Measurements from ENCODE around the gene CTBP1. TPM values are rescaled to one million over a fixed set of nuclear protein-coding genes. Genes with fewer than 3 reads are reported as not detected.

The CTBP1 gene
- total and polyA plus RNA-seq, 7 experiments from 2014 or later = 57.2 to 233 (median 180) TPM

DNA sequence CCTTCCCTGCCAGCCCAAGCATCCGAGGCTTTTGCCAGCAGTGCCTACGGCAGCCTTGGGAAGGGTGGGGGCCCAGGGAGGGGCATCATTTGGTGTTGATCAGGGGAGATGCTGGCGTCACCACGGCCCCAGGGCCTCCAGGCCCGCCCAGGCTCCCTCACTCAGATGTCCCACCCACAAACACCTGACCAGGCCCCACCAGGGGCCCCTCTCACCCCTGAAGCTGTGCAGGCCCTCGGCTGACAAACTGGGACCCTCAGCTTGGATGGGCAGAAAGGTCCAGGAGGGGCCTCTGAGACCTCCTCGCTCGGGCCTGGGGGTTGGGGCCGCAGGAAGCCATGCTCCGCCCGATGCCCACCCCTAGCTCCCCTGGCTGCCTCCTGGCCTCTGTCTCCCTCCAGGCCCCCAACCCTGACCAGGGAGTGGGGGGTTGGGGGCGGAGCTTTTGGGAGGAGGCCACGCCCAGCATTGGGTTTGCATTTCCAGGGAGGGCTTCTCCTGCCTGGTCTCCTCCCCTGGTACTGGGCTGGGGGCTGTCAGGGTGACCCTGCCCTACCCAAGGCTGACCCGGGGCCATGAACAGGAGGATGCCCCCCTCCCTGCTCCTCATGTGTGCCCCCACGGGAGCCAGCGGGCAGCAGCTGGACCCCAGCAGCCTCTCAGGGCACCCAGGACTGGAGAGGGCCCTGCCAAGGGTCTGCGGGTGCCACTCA is 43.2 kb downstream of the CTBP1 start:
- no peak overlapping the region for H3K4me3 ChIP-seq (ENCODE audit: low read length)
- Mint-ChIP-seq H3K27ac (no peak overlapping the region), H3K27me3 (no peaks in the 10 kb centered on the region), H3K9me3 (peaks cover 0 to 2% (median 0%) of the 10 kb centered on the region in 11 donors), H3K4me1 (peaks cover 12 to 39% (median 29%) of the 10 kb centered on the region in 7 donors), H3K4me3 (no peak overlapping the region), H3K36me3 (peaks cover 0 to 6% (median 0%) of the 10 kb centered on the region in 5 donors)
- peaks cover 12 to 50% of the 10 kb centered on the region in 2 donors for H3K4me1 ChIP-seq (ENCODE audit: control insufficient read depth in 2 of 2, insufficient read depth in 2 of 2, low read length in 2 of 2)
- no peak for ATAC-seq
- H3K27me3 ChIP-seq (ENCODE audit: control insufficient read depth in 2 of 2, insufficient read depth in 2 of 2, low read length in 2 of 2) = no peaks in the 10 kb centered on the region
- CTCF ChIA-PET = no interaction called here
- peaks cover 0 to 12% (median 0%) of the 10 kb centered on the region in 3 experiments for H3K36me3 ChIP-seq (ENCODE audit: control insufficient read depth in 2 of 3, insufficient read depth in 3 of 3, low read length in 3 of 3)
- intact Hi-C loops (cut with micrococcal nuclease) = no loop called here
- no peaks in the 10 kb centered on the region for H3K9me3 ChIP-seq (ENCODE audit: control insufficient read depth in 2 of 3, low read length in 3 of 3)
- peak in 1 of 9 donors; percentile 19 for DNase-seq
- H3K27ac ChIP-seq (ENCODE audit: low read depth, low read length) = no peak overlapping the region
- POLR2A ChIA-PET = no interaction called here

GRCh38 chr4:1204828-1205585 is 43.9 kb downstream of the CTBP1 start:
- intact Hi-C loops (cut with micrococcal nuclease) = loop anchor here in 1 of 2 donors (5.0 kb wide), 1 partner anchor 73 kb away; no protein-coding TSS in a partner anchor
- Mint-ChIP-seq H3K27ac (peak overlapping the region in 8 of 9 donors; percentile 29 to 97 (median 94)), H3K36me3 (peaks cover 0 to 6% (median 0%) of the 10 kb centered on the region in 5 donors), H3K9me3 (peaks cover 0 to 2% (median 0%) of the 10 kb centered on the region in 11 donors), H3K27me3 (no peaks in the 10 kb centered on the region), H3K4me3 (peak overlapping the region in 1 of 10 donors; percentile 37), H3K4me1 (peaks cover 12 to 45% (median 36%) of the 10 kb centered on the region in 7 donors)
- no peak for ATAC-seq
- H3K4me1 ChIP-seq (ENCODE audit: control insufficient read depth in 2 of 2, insufficient read depth in 2 of 2, low read length in 2 of 2) = peaks cover 19 to 57% of the 10 kb centered on the region in 2 donors
- ChIA-PET POLR2A (interaction anchor here (0.6 to 4.1 kb wide), 2 partner anchors 45 to 497 kb away, joined by 4 to 21 read pairs; partner anchors contain the start of gene CTBP1), CTCF (no interaction called here)
- H3K9me3 ChIP-seq (ENCODE audit: control insufficient read depth in 2 of 3, low read length in 3 of 3) = no peaks in the 10 kb centered on the region
- H3K27ac ChIP-seq (ENCODE audit: low read depth, low read length) = no peak overlapping the region
- no peaks in the 10 kb centered on the region for H3K27me3 ChIP-seq (ENCODE audit: control insufficient read depth in 2 of 2, insufficient read depth in 2 of 2, low read length in 2 of 2)
- peak in 1 of 9 donors; percentile 16 for DNase-seq
- H3K4me3 ChIP-seq (ENCODE audit: low read length) = no peak overlapping the region
- H3K36me3 ChIP-seq (ENCODE audit: control insufficient read depth in 2 of 3, insufficient read depth in 3 of 3, low read length in 3 of 3) = peaks cover 0 to 8% (median 0%) of the 10 kb centered on the region in 3 experiments

- ChIA-PET POLR2A (interaction anchor here (0.6 to 4.1 kb wide), 2 partner anchors 29 to 45 kb away, joined by 3 to 21 read pairs; partner anchors contain the start of gene CTBP1), CTCF (no interaction called here)
- peaks cover 0 to 2% (median 0%) of the 10 kb centered on the region in 11 donors for H3K9me3 Mint-ChIP-seq
- peaks cover 0 to 6% (median 0%) of the 10 kb centered on the region in 5 donors for H3K36me3 Mint-ChIP-seq
- H3K4me1 ChIP-seq (ENCODE audit: control insufficient read depth in 2 of 2, insufficient read depth in 2 of 2, low read length in 2 of 2) = peaks cover 21 to 63% of the 10 kb centered on the region in 2 donors
- H3K27me3 Mint-ChIP-seq = no peaks in the 10 kb centered on the region
- H3K4me3 Mint-ChIP-seq = peak overlapping the region in 1 of 10 donors; percentile 37
- peaks cover 0 to 5% (median 0%) of the 10 kb centered on the region in 3 experiments for H3K36me3 ChIP-seq (ENCODE audit: control insufficient read depth in 2 of 3, insufficient read depth in 3 of 3, low read length in 3 of 3)
- DNase-seq (peak in 1 of 9 donors; percentile 12), ATAC-seq (no peak)
- H3K4me3 ChIP-seq (ENCODE audit: low read length) = no peak overlapping the region
- no peak overlapping the region for H3K27ac ChIP-seq (ENCODE audit: low read depth, low read length)
- H3K27ac Mint-ChIP-seq = peak overlapping the region in 8 of 9 donors; percentile 81 to 99 (median 97)
- H3K27me3 ChIP-seq (ENCODE audit: control insufficient read depth in 2 of 2, insufficient read depth in 2 of 2, low read length in 2 of 2) = no peaks in the 10 kb centered on the region
- no peaks in the 10 kb centered on the region for H3K9me3 ChIP-seq (ENCODE audit: control insufficient read depth in 2 of 3, low read length in 3 of 3)
- H3K4me1 Mint-ChIP-seq = peaks cover 12 to 51% (median 38%) of the 10 kb centered on the region in 7 donors
- intact Hi-C loops (cut with micrococcal nuclease) = loop anchor here in 1 of 2 donors (5.0 kb wide), 1 partner anchor 72 kb away; no protein-coding TSS in a partner anchor
Measured at GRCh38 chr4:1204286-1204827, 44.6 kb downstream of the CTBP1 start.

GRCh38 chr4:1203026-1203616 is 45.8 kb downstream of the CTBP1 start:
- intact Hi-C loops (cut with micrococcal nuclease) = loop anchor here (2.0 to 5.0 kb wide), 2 partner anchors 14 to 71 kb away; no protein-coding TSS in a partner anchor
- Mint-ChIP-seq H3K4me3 (peak overlapping the region in 4 of 10 donors; percentile 23 to 84 (median 28)), H3K9me3 (peaks cover 0 to 2% (median 0%) of the 10 kb centered on the region in 11 donors), H3K36me3 (peaks cover 0 to 8% (median 0%) of the 10 kb centered on the region in 5 donors), H3K27ac (peak overlapping the region; percentile 59 to 99 (median 97)), H3K4me1 (peaks cover 12 to 54% (median 43%) of the 10 kb centered on the region in 7 donors), H3K27me3 (no peaks in the 10 kb centered on the region)
- CTCF ChIA-PET = interaction anchor here (0.6 kb wide), 1 partner anchor 35 kb away, joined by 4 read pairs; no protein-coding TSS in a partner anchor
- ATAC-seq (no peak), DNase-seq (peak in 1 of 9 donors; percentile 19)
- H3K27me3 ChIP-seq (ENCODE audit: control insufficient read depth in 2 of 2, insufficient read depth in 2 of 2, low read length in 2 of 2) = no peaks in the 10 kb centered on the region
- POLR2A ChIA-PET = interaction anchor here (0.6 to 4.1 kb wide), 5 partner anchors 14 to 132 kb away, joined by 3 to 21 read pairs (median 8); partner anchors contain the start of gene CTBP1
- H3K4me3 ChIP-seq (ENCODE audit: low read length) = no peak overlapping the region
- no peaks in the 10 kb centered on the region for H3K36me3 ChIP-seq (ENCODE audit: control insufficient read depth in 2 of 3, insufficient read depth in 3 of 3, low read length in 3 of 3)
- H3K9me3 ChIP-seq (ENCODE audit: control insufficient read depth in 2 of 3, low read length in 3 of 3) = no peaks in the 10 kb centered on the region
- H3K27ac ChIP-seq (ENCODE audit: low read depth, low read length) = peak overlapping the region; percentile 68
- peaks cover 21 to 63% of the 10 kb centered on the region in 2 donors for H3K4me1 ChIP-seq (ENCODE audit: control insufficient read depth in 2 of 2, insufficient read depth in 2 of 2, low read length in 2 of 2)

GRCh38 chr4:1202526-1203011 is 46.4 kb downstream of the CTBP1 start:
- no peak for ATAC-seq
- Mint-ChIP-seq H3K4me3 (peak overlapping the region; percentile 75 to 93 (median 86)), H3K4me1 (peaks cover 12 to 57% (median 43%) of the 10 kb centered on the region in 7 donors), H3K36me3 (peaks cover 0 to 7% (median 0%) of the 10 kb centered on the region in 5 donors), H3K27me3 (no peaks in the 10 kb centered on the region), H3K27ac (peak overlapping the region; percentile 92 to 99 (median 97)), H3K9me3 (peaks cover 0 to 2% (median 0%) of the 10 kb centered on the region in 11 donors)
- intact Hi-C loops (cut with micrococcal nuclease) = loop anchor here (1.0 to 5.0 kb wide), 10 partner anchors 14 to 192 kb away; partner anchors contain the start of genes UVSSA (in 2 of the 2), CTBP1 (in 1 of the 2) and MAEA (in 1 of the 2)
- no peak for DNase-seq
- CTCF ChIA-PET = interaction anchor here (0.6 kb wide), 1 partner anchor 34 kb away, joined by 4 read pairs; no protein-coding TSS in a partner anchor
- Histone ChIP-seq H3K27me3 (ENCODE audit: control insufficient read depth in 2 of 2, insufficient read depth in 2 of 2, low read length in 2 of 2) (no peaks in the 10 kb centered on the region), H3K9me3 (ENCODE audit: control insufficient read depth in 2 of 3, low read length in 3 of 3) (no peaks in the 10 kb centered on the region), H3K4me3 (ENCODE audit: low read length) (peak overlapping the region; percentile 85), H3K36me3 (ENCODE audit: control insufficient read depth in 2 of 3, insufficient read depth in 3 of 3, low read length in 3 of 3) (no peaks in the 10 kb centered on the region), H3K4me1 (ENCODE audit: control insufficient read depth in 2 of 2, insufficient read depth in 2 of 2, low read length in 2 of 2) (peaks cover 21 to 63% of the 10 kb centered on the region in 2 donors), H3K27ac (ENCODE audit: low read depth, low read length) (peak overlapping the region; percentile 68)
- POLR2A ChIA-PET = interaction anchor here (0.6 to 4.1 kb wide), 8 partner anchors 15 to 144 kb away, joined by 3 to 21 read pairs (median 4); partner anchors contain the start of genes CTBP1 and UVSSA
